ENCODE measurements around the gene CLCN1. TPM values are rescaled to one million over a fixed set of nuclear protein-coding genes. Genes with fewer than 3 reads are reported as not detected.
A peak's percentile ranks its signal among the peaks of the same experiment; 100 is the strongest.
"Not testable (repeated sequence)": the region's sequence is repeated elsewhere in the genome, so short reads cannot be mapped to it uniquely, and the experiment has no call there.

CLCN1 gene
- total RNA-seq, 1 donor from 2014 or later: not detected

DNA sequence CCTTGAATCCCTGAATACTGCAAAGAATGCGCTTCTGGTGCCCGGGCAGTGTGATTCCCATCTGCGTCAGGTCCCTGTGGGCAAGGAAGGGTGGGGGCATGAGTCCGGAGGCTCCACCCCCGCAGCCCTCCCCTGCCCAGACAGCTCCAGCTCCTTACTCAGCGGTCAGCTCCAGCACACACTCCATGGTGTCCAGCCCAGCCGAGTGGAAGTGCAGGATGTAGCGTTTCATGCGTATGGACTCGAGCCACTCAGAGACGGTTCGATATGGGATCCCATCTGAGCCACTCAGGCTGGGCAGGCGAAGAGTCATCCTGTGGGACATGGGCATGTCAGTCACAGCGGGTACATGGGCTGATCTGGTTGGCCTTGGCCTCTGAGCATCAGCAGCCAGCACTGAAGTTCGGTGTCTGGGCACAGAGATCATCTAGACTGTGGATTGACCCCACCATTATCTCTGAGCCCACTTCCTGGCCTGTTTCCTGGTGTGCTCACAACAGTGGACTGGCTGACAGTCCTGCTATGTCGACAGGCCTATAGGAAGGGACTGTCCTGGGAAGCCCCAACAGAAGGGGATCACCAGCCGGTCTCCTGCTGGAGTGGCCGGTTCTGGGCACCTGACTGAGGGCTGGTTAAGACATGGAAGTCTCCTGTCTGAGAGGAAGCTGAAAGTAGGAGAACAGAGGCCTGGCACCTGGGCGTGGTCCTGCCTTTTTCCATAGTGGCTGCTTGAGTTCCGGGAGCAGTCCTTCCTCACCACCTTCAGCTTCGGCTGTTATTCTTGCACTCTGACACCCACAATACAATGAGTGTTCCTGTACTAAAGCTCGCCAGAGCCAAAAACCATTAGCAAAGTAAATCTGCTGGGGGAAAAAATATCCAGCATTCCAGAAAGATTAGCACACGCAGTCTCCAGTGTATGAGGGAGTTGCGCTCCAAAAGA is 75.8 kb downstream of the CLCN1 start:
- intact Hi-C loops (cut with DNase I): loop anchor here (1.0 kb wide), 1 partner anchor 8 kb away; no protein-coding TSS in a partner anchor
- DNase-seq (ENCODE audit: extremely low spot score in 2 of 2): no peak
- peaks cover 0 to 32% of the 10 kb centered on the region in 2 donors for H3K36me3 ChIP-seq

DNA sequence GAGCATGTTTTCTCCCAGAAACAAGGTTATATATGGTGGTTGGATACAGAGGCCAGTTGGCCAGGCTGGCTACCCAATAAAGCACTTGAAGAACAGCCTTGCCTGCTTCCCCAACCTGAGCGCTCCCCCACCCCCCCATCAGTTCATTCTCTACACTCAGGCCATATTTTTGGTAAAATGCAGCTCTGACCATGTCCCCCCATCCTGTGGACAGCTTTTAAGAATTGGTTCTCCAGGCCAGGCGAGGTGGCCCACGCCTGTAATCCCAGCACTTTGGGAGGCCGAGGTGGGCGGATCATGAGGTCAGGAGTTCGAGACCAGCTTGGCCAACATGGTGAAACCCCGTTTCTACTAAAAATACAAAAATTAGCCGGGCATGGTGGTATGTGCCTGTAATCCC is 76.5 kb downstream of the CLCN1 start:
- Histone ChIP-seq H3K4me1 (peaks cover 31% of the 10 kb centered on the region), H3K27ac (peak overlapping the region; percentile 86), H3K36me3 (peaks cover 0 to 32% of the 10 kb centered on the region in 2 donors)
- H3K27me3 ChIP-seq; DNase-seq (ENCODE audit: extremely low spot score in 2 of 2); H3K9me3 ChIP-seq; intact Hi-C loops (cut with DNase I); H3K4me3 ChIP-seq: not testable (repeated sequence)

More for the DNA sequence above, 75.8 kb downstream of the CLCN1 start:
- H3K9me3 ChIP-seq: no peaks in the 10 kb centered on the region
- TF ChIP-seq POLR2AphosphoS5 (IDR thresholded peaks at IDR 0.05; ENCODE audit: insufficient read depth in 1 of 2, low read depth in 1 of 2) (peak; percentile 73 to 81), CTCF (IDR thresholded peaks at IDR 0.05) (no peak), POLR2A (IDR thresholded peaks at IDR 0.05) (no peak)
- H3K4me1 ChIP-seq: peaks cover 37% of the 10 kb centered on the region
- peak overlapping the region; percentile 86 for H3K27ac ChIP-seq
- no peaks in the 10 kb centered on the region for H3K27me3 ChIP-seq
- peak overlapping the region; percentile 3 to 14 for H3K4me3 ChIP-seq

DNA sequence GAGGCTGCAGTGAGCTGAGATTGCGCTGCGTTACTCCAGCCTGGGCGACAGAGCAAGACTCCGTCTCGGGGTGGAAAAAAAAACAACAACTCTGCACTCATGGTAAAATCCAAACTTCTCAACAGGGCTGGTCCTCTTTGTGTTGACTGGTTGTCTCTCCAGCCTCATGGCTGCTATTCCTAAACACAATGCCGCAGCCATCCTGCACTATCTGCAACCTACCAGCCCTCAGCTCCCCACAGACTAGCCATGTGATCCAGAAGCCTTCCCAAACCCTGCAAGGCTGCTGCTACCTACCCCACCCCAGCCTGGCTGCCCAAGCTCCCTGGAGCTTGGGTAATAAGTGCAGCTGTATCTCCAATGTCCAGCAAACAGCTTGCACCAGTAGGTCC is 77.0 kb downstream of the CLCN1 start:
- Histone ChIP-seq H3K4me3 (no peak overlapping the region), H3K9me3 (no peaks in the 10 kb centered on the region), H3K4me1 (peaks cover 30% of the 10 kb centered on the region), H3K27ac (peak overlapping the region; percentile 86), H3K36me3 (peaks cover 0 to 31% of the 10 kb centered on the region in 2 donors), H3K27me3 (no peaks in the 10 kb centered on the region)
- no peak for DNase-seq (ENCODE audit: extremely low spot score in 2 of 2)
- intact Hi-C loops (cut with DNase I): no loop called here
- no peak for TF ChIP-seq CTCF (IDR thresholded peaks at IDR 0.05)
- no peak for TF ChIP-seq POLR2A (IDR thresholded peaks at IDR 0.05)
- no peak for TF ChIP-seq POLR2AphosphoS5 (IDR thresholded peaks at IDR 0.05; ENCODE audit: insufficient read depth in 1 of 2, low read depth in 1 of 2)

DNA sequence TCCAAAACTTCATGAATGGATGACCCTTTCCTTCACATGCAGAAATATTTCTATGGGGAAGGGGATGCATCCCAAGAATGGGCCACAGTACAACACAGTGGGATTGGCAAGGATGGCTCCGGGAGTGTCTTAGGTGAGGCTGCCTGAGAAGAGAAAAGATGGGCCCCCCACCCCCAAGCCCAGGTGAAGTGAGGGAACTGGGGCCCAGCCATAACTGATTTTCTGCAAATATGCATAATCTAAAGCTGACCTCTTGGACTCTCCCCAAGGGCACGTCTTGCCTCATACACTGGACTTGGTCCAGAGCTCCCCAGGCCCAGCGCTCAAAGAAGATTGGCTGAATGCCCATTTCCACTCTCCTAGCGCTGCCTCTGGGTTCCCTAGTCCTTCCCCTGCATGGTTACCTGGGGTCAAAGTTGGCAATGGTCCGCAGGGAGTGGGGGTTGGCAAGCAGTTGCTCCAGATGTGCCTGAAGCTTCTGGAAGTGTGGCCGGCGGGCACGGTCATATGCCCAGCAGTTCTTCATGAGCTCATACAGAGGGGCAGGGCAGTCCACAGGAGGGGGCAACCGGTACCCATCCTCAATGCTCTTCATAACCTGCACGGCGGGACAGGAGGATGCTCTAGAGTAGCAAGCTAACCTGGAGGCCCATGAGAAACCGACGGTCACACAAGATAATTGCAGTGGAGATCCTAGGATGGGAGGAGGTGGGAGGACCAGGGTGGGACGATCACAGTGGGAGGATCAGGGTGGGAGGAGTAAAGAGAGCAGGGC is 77.5 kb downstream of the CLCN1 start:
- Histone ChIP-seq H3K27me3 (no peaks in the 10 kb centered on the region), H3K9me3 (no peaks in the 10 kb centered on the region), H3K36me3 (peaks cover 0 to 25% of the 10 kb centered on the region in 2 donors), H3K4me3 (no peak overlapping the region), H3K27ac (no peak overlapping the region), H3K4me1 (peaks cover 30% of the 10 kb centered on the region)
- TF ChIP-seq POLR2A (IDR thresholded peaks at IDR 0.05) (no peak), CTCF (IDR thresholded peaks at IDR 0.05) (no peak), POLR2AphosphoS5 (IDR thresholded peaks at IDR 0.05; ENCODE audit: insufficient read depth in 1 of 2, low read depth in 1 of 2) (no peak)
- intact Hi-C loops (cut with DNase I): no loop called here
- DNase-seq (ENCODE audit: extremely low spot score in 2 of 2): no peak

DNA sequence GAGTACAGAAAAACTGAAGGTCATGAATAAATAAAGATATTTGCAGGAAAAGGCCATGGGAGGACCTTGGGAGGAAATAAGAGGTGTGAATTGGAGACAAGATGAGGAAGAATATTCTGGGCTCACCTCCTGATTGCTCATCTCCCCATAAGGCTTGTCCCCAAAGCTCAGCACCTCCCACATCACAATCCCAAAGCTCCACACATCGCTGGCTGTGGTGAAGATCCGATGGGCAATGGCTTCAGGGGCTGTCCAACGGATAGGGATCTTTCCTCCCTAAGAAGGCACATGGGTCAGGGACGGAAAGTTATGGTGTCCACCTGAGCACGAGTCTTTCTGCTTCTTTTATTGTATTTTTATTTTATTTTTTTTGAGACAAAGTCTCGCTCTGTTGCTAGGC is 78.2 kb downstream of the CLCN1 start:
- Histone ChIP-seq H3K27ac (no peak overlapping the region), H3K9me3 (no peaks in the 10 kb centered on the region), H3K4me3 (no peak overlapping the region), H3K27me3 (no peaks in the 10 kb centered on the region), H3K4me1 (peaks cover 30% of the 10 kb centered on the region), H3K36me3 (peaks cover 0 to 19% of the 10 kb centered on the region in 2 donors)
- DNase-seq (ENCODE audit: extremely low spot score in 2 of 2): no peak
- intact Hi-C loops (cut with DNase I): no loop called here
- TF ChIP-seq POLR2AphosphoS5 (IDR thresholded peaks at IDR 0.05; ENCODE audit: insufficient read depth in 1 of 2, low read depth in 1 of 2) (no peak), CTCF (IDR thresholded peaks at IDR 0.05) (no peak), POLR2A (IDR thresholded peaks at IDR 0.05) (no peak)

Data from vagina (tissue), 2 donors.